ENCODE results near the gene MFAP3. TPM values are rescaled to one million over a fixed set of nuclear protein-coding genes. Genes with fewer than 3 reads are reported as not detected.
"Not testable (repeated sequence)": the region's sequence is repeated elsewhere in the genome, so short reads cannot be mapped to it uniquely, and the experiment has no call there.

The MFAP3 gene
- total RNA-seq, 1 experiment from 2014 or later, result 66.8 TPM

- no peak for DNase-seq (ENCODE audit: low spot score)
Measured at GRCh38 chr5:154053468-154053867, 14.7 kb downstream of the MFAP3 start.

- DNase-seq (ENCODE audit: low spot score), result no peak
Measured at GRCh38 chr5:154055201-154055600, 16.4 kb downstream of the MFAP3 start.

GRCh38 chr5:154058055-154059038 is 19.6 kb downstream of the MFAP3 start:
- DNase-seq (ENCODE audit: low spot score), result peak; percentile 22

- no peak for DNase-seq (ENCODE audit: low spot score)
Measured at GRCh38 chr5:154059039-154059430, 20.3 kb downstream of the MFAP3 start.

- no peak for DNase-seq (ENCODE audit: low spot score)
Measured at GRCh38 chr5:154059583-154059982, 20.8 kb downstream of the MFAP3 start.

- no peak for DNase-seq (ENCODE audit: low spot score)
Measured at GRCh38 chr5:154060606-154061005, 21.8 kb downstream of the MFAP3 start.

- DNase-seq (ENCODE audit: low spot score), result no peak
Measured at GRCh38 chr5:154063372-154063771, 24.6 kb downstream of the MFAP3 start.

GRCh38 chr5:154065971-154066370 is 27.2 kb downstream of the MFAP3 start:
- DNase-seq (ENCODE audit: low spot score), result no peak

- not testable (repeated sequence) for DNase-seq (ENCODE audit: low spot score)
Measured at GRCh38 chr5:154069854-154070253, 31.1 kb downstream of the MFAP3 start.

- no peak for DNase-seq (ENCODE audit: low spot score)
Measured at GRCh38 chr5:154071799-154072413, 33.1 kb downstream of the MFAP3 start.

- peak; percentile 74 for DNase-seq (ENCODE audit: low spot score)
Measured at GRCh38 chr5:154072414-154073171, 33.8 kb downstream of the MFAP3 start.

- no peak for DNase-seq (ENCODE audit: low spot score)
Measured at GRCh38 chr5:154076240-154076922, 37.6 kb downstream of the MFAP3 start.

GRCh38 chr5:154077696-154078095 is 38.9 kb downstream of the MFAP3 start:
- DNase-seq (ENCODE audit: low spot score), result peak; percentile 38

- no peak for DNase-seq (ENCODE audit: low spot score)
Measured at GRCh38 chr5:154078272-154078671, 39.5 kb downstream of the MFAP3 start.

- no peak for DNase-seq (ENCODE audit: low spot score)
Measured at GRCh38 chr5:154081246-154081645, 42.5 kb downstream of the MFAP3 start.

GRCh38 chr5:154084062-154084639 is 45.4 kb downstream of the MFAP3 start:
- DNase-seq (ENCODE audit: low spot score), result no peak

- DNase-seq (ENCODE audit: low spot score), result no peak
Measured at GRCh38 chr5:154086146-154086545, 47.4 kb downstream of the MFAP3 start.

- DNase-seq (ENCODE audit: low spot score), result no peak
Measured at GRCh38 chr5:154086641-154087040, 47.9 kb downstream of the MFAP3 start.

GRCh38 chr5:154087260-154087659 is 48.5 kb downstream of the MFAP3 start:
- DNase-seq (ENCODE audit: low spot score), result peak; percentile 70

- DNase-seq (ENCODE audit: low spot score), result no peak
Measured at GRCh38 chr5:154088801-154089200, 50.0 kb downstream of the MFAP3 start.

GRCh38 chr5:154090656-154091055 is 51.9 kb downstream of the MFAP3 start:
- DNase-seq (ENCODE audit: low spot score), result no peak
